H1 (cell line): ENCODE measurements around the gene CIZ1. TPM values are rescaled to one million over a fixed set of nuclear protein-coding genes. Genes with fewer than 3 reads are reported as not detected.

Experiments
- CTCF ChIA-PET: fragments of 300-600 bp; sonication (Branson Sonifier 250); formaldehyde crosslinking; loops from one replicate; lab custom pipeline; 2021; ENCODE audit not compliant: partially characterized antibody; lab: Charles Lee
- POLR2A ChIA-PET: fragments of 300-600 bp; sonication (Branson Sonifier 250); formaldehyde crosslinking; loops from one replicate; lab custom pipeline; 2021; ENCODE audit warnings: inconsistent platforms; ENCODE audit not compliant: partially characterized antibody; lab: Charles Lee
- DNase-seq, 2 experiments: peaks; one replicate each; pipeline versions ENCODE4 v3.0.0 to v3.0.0-alpha.2; 2010 to 2022; ENCODE audit warnings: low spot score in 2 of 2, low read depth in 1 of 2, mixed read lengths in 1 of 2
- FAIRE-seq: peaks from 2 replicates; lab custom pipeline; 2011; peaks lifted over from hg19 to GRCh38; lab: Jason Lieb, UNC
- H2AFZ ChIP-seq: 2 replicates; pipeline ENCODE4 v1.8.1; 2012; ENCODE audit warnings: low read length, inconsistent platforms
- H2AK5ac ChIP-seq: 2 replicates; pipeline ENCODE4 v1.6.1; 2013; ENCODE audit warnings: low read depth, low read length
- H2BK120ac ChIP-seq: replicated peaks from 2 replicates; pipeline ENCODE3; 2013; ENCODE audit warnings: low read depth, low read length, inconsistent platforms
- H2BK12ac ChIP-seq: 2 replicates; pipeline ENCODE4 v1.6.1; 2013; ENCODE audit warnings: low read depth, low read length
- H2BK15ac ChIP-seq: 2 replicates; pipeline ENCODE4 v1.6.1; 2013; ENCODE audit warnings: low read length
- H2BK20ac ChIP-seq: 2 replicates; pipeline ENCODE4 v1.6.1; 2013; ENCODE audit warnings: low read length
- H2BK5ac ChIP-seq: 2 replicates; pipeline ENCODE4 v1.6.1; 2013; ENCODE audit warnings: low read depth, low read length
- H3K14ac ChIP-seq: 2 replicates; pipeline ENCODE4 v1.6.1; 2013; ENCODE audit warnings: inconsistent platforms; ENCODE audit not compliant: insufficient read length
- H3K18ac ChIP-seq: 2 replicates; pipeline ENCODE4 v1.6.1; 2013; ENCODE audit warnings: low read length; ENCODE audit errors: extremely low read depth
- H3K23ac ChIP-seq: 2 replicates; pipeline ENCODE4 v1.6.1; 2013; ENCODE audit warnings: inconsistent platforms; ENCODE audit not compliant: insufficient read length
- H3K23me2 ChIP-seq: 2 replicates; pipeline ENCODE4 v1.6.1; 2013; ENCODE audit warnings: low read depth, low read length
- H3K27ac ChIP-seq: 2 replicates; pipeline ENCODE4 v1.6.1; 2011; ENCODE audit warnings: low read depth, low read length, inconsistent platforms
- H3K27me3 ChIP-seq, 4 experiments: replicated peaks in 1 of 4; 1 replicate in 1 of 4; 2 replicates in 3 of 4; pipeline versions ENCODE4 v1.6.1 to v1.8.1; 2011 to 2013; ENCODE audit warnings: low read length in 3 of 4, mild to moderate bottlenecking in 3 of 4, inconsistent platforms in 2 of 4, mixed read lengths in 2 of 4, moderate library complexity in 1 of 4; ENCODE audit not compliant: control insufficient read depth in 3 of 4, insufficient read depth in 3 of 4; ENCODE audit errors: extremely low read depth in 1 of 4
- H3K36me3 ChIP-seq, 4 experiments: 2 replicates each; pipeline versions ENCODE4 v1.6.1 to v1.8.1; 2011 to 2013; ENCODE audit warnings: mild to moderate bottlenecking in 4 of 4, low read length in 3 of 4, moderate library complexity in 2 of 4, control low read depth in 1 of 4, inconsistent platforms in 1 of 4; ENCODE audit not compliant: insufficient read depth in 4 of 4, control insufficient read depth in 2 of 4
- H3K4ac ChIP-seq: replicated peaks from 2 replicates; pipeline ENCODE3; 2013; ENCODE audit warnings: low read length, low read depth, mixed read lengths, inconsistent platforms; ENCODE audit not compliant: insufficient read length
- H3K4me1 ChIP-seq, 4 experiments: replicated peaks in 1 of 4; 1 replicate in 1 of 4; 2 replicates in 3 of 4; pipeline versions ENCODE4 v1.6.1 to v1.8.1; 2011 to 2013; ENCODE audit warnings: low read length in 3 of 4, inconsistent platforms in 2 of 4, mixed read lengths in 1 of 4; ENCODE audit not compliant: insufficient read depth in 4 of 4, control insufficient read depth in 3 of 4
- H3K4me2 ChIP-seq, 2 experiments: 2 replicates each; pipeline versions ENCODE4 v1.6.1 to v1.8.1; 2011 to 2013; ENCODE audit warnings: low read depth in 2 of 2, low read length in 2 of 2, control low read depth in 1 of 2, inconsistent platforms in 1 of 2, mild to moderate bottlenecking in 1 of 2; ENCODE audit not compliant: insufficient read depth in 1 of 2
- H3K4me3 ChIP-seq, 4 experiments: fragments of 200-600, 300-600 bp in 1 of 4; sonication (generic), shearing (Covaris generic), sonication (Bioruptor Twin) in 1 of 4; 2 replicates each; pipeline versions ENCODE4 v1.5.1 to v1.8.1; 2011 to 2016; ENCODE audit warnings: low read length in 4 of 4, low read depth in 3 of 4, control low read depth in 2 of 4, inconsistent platforms in 2 of 4, mild to moderate bottlenecking in 2 of 4, mixed read lengths in 1 of 4, moderate library complexity in 1 of 4; ENCODE audit not compliant: insufficient read depth in 2 of 4; ENCODE audit errors: extremely low read depth in 1 of 4
- H3K56ac ChIP-seq: replicated peaks from 2 replicates; pipeline ENCODE3; 2013; ENCODE audit warnings: low read depth, mild to moderate bottlenecking, mixed read lengths, low read length, inconsistent platforms; ENCODE audit not compliant: insufficient read length
- H3K79me1 ChIP-seq: 2 replicates; pipeline ENCODE4 v1.6.1; 2013; ENCODE audit warnings: low read depth, low read length, control low read depth
- H3K79me2 ChIP-seq, 2 experiments: 2 replicates each; pipeline versions ENCODE4 v1.6.1 to v1.8.1; 2012 to 2013; ENCODE audit warnings: low read length in 2 of 2, mild to moderate bottlenecking in 2 of 2, inconsistent platforms in 1 of 2; ENCODE audit not compliant: insufficient read depth in 2 of 2, control insufficient read depth in 1 of 2
- H3K9ac ChIP-seq, 4 experiments: replicated peaks in 1 of 4; 1 replicate in 1 of 4; 2 replicates in 3 of 4; pipeline versions ENCODE4 v1.6.1 to v1.8.1; 2011 to 2013; ENCODE audit warnings: low read depth in 3 of 4, low read length in 3 of 4, control low read depth in 2 of 4, mild to moderate bottlenecking in 2 of 4, moderate library complexity in 2 of 4, inconsistent platforms in 1 of 4; ENCODE audit errors: extremely low read depth in 1 of 4
- H3K9me3 ChIP-seq, 2 experiments: 2 replicates each; pipeline versions ENCODE4 v1.6.1 to v1.8.1; 2012 to 2013; ENCODE audit warnings: mild to moderate bottlenecking in 2 of 2, moderate library complexity in 2 of 2, control low read depth in 1 of 2, inconsistent platforms in 1 of 2, low read depth in 1 of 2, low read length in 1 of 2, mixed read lengths in 1 of 2; ENCODE audit not compliant: insufficient read depth in 2 of 2
- H4K20me1 ChIP-seq, 2 experiments: replicated peaks in 1 of 2; 2 replicates each; pipeline versions ENCODE3 to v1.8.1; 2011 to 2013; ENCODE audit warnings: inconsistent platforms in 2 of 2, low read length in 2 of 2, mild to moderate bottlenecking in 1 of 2; ENCODE audit not compliant: insufficient read depth in 2 of 2, control insufficient read depth in 1 of 2
- H4K5ac ChIP-seq: 2 replicates; pipeline ENCODE4 v1.6.1; 2013; ENCODE audit warnings: low read length, low read depth, mixed read lengths, inconsistent platforms; ENCODE audit not compliant: insufficient read length
- H4K8ac ChIP-seq: 2 replicates; pipeline ENCODE4 v1.8.0; 2013; ENCODE audit warnings: mild to moderate bottlenecking, moderate library complexity, low read length, inconsistent platforms; ENCODE audit not compliant: insufficient read depth; ENCODE audit errors: extremely low read depth
- H4K91ac ChIP-seq: replicated peaks from 2 replicates; pipeline ENCODE3; 2013; ENCODE audit warnings: low read length, mixed read lengths, inconsistent platforms; ENCODE audit not compliant: insufficient read length
- CTCF ChIP-seq, 3 experiments: IDR thresholded peaks; 1 replicate in 2 of 3; 2 replicates in 1 of 3; pipeline versions ENCODE4 v1.5.1 to v1.6.1; 2011; ENCODE audit warnings: low read length in 3 of 3, mild to moderate bottlenecking in 3 of 3, inconsistent platforms in 2 of 3, low read depth in 1 of 3, moderate library complexity in 1 of 3; ENCODE audit not compliant: insufficient read depth in 1 of 3; ENCODE audit errors: control extremely low read depth in 1 of 3
- POLR2A ChIP-seq, 2 experiments: IDR thresholded peaks; 1 replicate in 1 of 2; 2 replicates in 1 of 2; pipeline ENCODE4 v1.6.1; 2011; ENCODE audit warnings: low read depth in 2 of 2, low read length in 2 of 2, mild to moderate bottlenecking in 2 of 2; ENCODE audit errors: control extremely low read depth in 1 of 2
- POU5F1 ChIP-seq: IDR thresholded peaks from 2 replicates; pipeline ENCODE4 v1.6.1; 2011; ENCODE audit warnings: low read depth, mild to moderate bottlenecking, low read length, moderate library complexity
- RFX5 ChIP-seq: IDR thresholded peaks from 2 replicates; pipeline ENCODE4 v1.6.1; 2011; ENCODE audit warnings: low read depth, low read length, improper control_type of control experiment, borderline replicate concordance
- SIN3A ChIP-seq, 2 experiments: IDR thresholded peaks in 1 of 2; conservative IDR thresholded peaks in 1 of 2; 2 replicates each; pipeline ENCODE4 v1.6.1; 2011 to 2012; ENCODE audit warnings: low read length in 2 of 2, improper control_type of control experiment in 1 of 2, low read depth in 1 of 2, mild to moderate bottlenecking in 1 of 2
- WGBS, 2 experiments: shearing (Covaris generic) in 1 of 2; methylation state at CpG; one replicate each; pipeline versions ENCODE4 v1.1.6 to v1.1.7; 2013 to 2015; ENCODE audit warnings: low lambda C conversion rate in 2 of 2, mixed read lengths in 2 of 2, inconsistent platforms in 1 of 2, low coverage in 1 of 2, missing lambda C conversion rate in 1 of 2; ENCODE audit not compliant: insufficient replicate concordance in 2 of 2, insufficient coverage in 1 of 2, insufficient read length in 1 of 2; ENCODE audit errors: extremely low coverage in 1 of 2, missing lambda C conversion rate in 1 of 2; 5-methylcytosine and 5-hydroxymethylcytosine counted together
- polyA plus RNA-seq, 7 experiments: library from polyadenylated mRNA; depleted of rRNA in 3 of 7; stranded (reverse) in 5 of 7; unstranded in 2 of 7; fragments of >200 nt in 5 of 7; fragments of 200-250 nt in 2 of 7; gene quantifications; 1 replicate in 5 of 7; 2 replicates in 1 of 7; 4 replicates in 1 of 7; pipeline versions ENCODE4 v1.2.1 to v1.2.3, GENCODE V29; 2011 to 2013; ENCODE audit warnings: missing spikeins in 2 of 7, mixed read lengths in 2 of 7
- total RNA-seq: library from RNA; stranded (reverse); fragmentation: NEBNext Ultra II Directional; extraction: Animal tissue kit (Norgen Biotek cat#: 25700); gene quantifications from 2 replicates; pipeline ENCODE4 v1.2.1, GENCODE V29; 2021

CIZ1 gene
- total and polyA plus RNA-seq, 2 of the 8 experiments (the other 6 are each of a cell fraction or from before 2014, with no cell fraction given): 66.0 to 107 TPM

GRCh38 chr9:128206484-128206883, 15.1 kb upstream of the CIZ1 start:
- Histone ChIP-seq H3K4me1 (peaks cover 3 to 11% (median 9%) of the 10 kb centered on the region in 4 experiments; a peak in 6 of 7 replicates), H3K27me3 (no peaks in the 10 kb centered on the region), H3K79me1 (no peaks in the 10 kb centered on the region; the same call in 1 of the 2 replicates), H3K56ac (no peak overlapping the region), H3K27ac (no peak overlapping the region), H3K23me2 (peaks cover 6% of the 10 kb centered on the region; the same call in 1 of the 2 replicates), H2AFZ (no peak overlapping the region), H2BK20ac (no peak overlapping the region), H3K36me3 (no peaks in the 10 kb centered on the region), H3K4me2 (no peak overlapping the region), H4K20me1 (peaks cover 0 to 9% of the 10 kb centered on the region in 2 experiments), H3K79me2 (peaks cover 0 to 3% of the 10 kb centered on the region in 2 experiments; a peak in 1 of 4 replicates), H3K14ac (no peak overlapping the region), H2BK15ac (no peak overlapping the region), H2BK120ac (no peak overlapping the region), H3K9ac (no peak overlapping the region), H3K9me3 (no peaks in the 10 kb centered on the region), H4K91ac (no peak overlapping the region), H4K8ac (no peak overlapping the region), H2BK12ac (no peak overlapping the region), H3K4me3 (no peak overlapping the region), H4K5ac (no peak overlapping the region), H3K4ac (no peak overlapping the region), H2BK5ac (no peak overlapping the region), H3K18ac (no peak overlapping the region)
- CTCF ChIA-PET: interaction anchor here (1.1 to 2.3 kb wide), 5 partner anchors 11 to 53 kb away, joined by 3 to 14 read pairs (median 4); no protein-coding TSS in a partner anchor
- POLR2A ChIA-PET: interaction anchor here (0.6 to 2.1 kb wide), 6 partner anchors 8 to 51 kb away, joined by 3 to 14 read pairs (median 4); no protein-coding TSS in a partner anchor
- WGBS, 2 experiments: 86% methylated on average over 3 of the region's 3 CpGs; no CpG with 5 or more reads in 1 of the 2 experiments
- DNase-seq (no peak), FAIRE-seq (no peak)
- TF ChIP-seq POLR2A (IDR thresholded peaks at IDR 0.05; ENCODE audit: control extremely low read depth in 1 of 2, low read depth in 2 of 2, low read length in 2 of 2) (no peak), RFX5 (no peak), POU5F1 (no peak), SIN3A (conservative IDR thresholded peaks at IDR 0.05 in 1 of 2, IDR thresholded peaks at IDR 0.05 in 1 of 2; ENCODE audit: low read depth in 1 of 2, low read length in 2 of 2) (no peak), CTCF (IDR thresholded peaks at IDR 0.05; ENCODE audit: control extremely low read depth in 1 of 3, insufficient read depth in 1 of 3, low read depth in 1 of 3, low read length in 3 of 3) (no peak)
- TF ChIP-seq, all 59 proteins: peak for 0
- no peak overlapping the region for H3K23ac ChIP-seq
- no peak overlapping the region for H2AK5ac ChIP-seq
